A549 (cell line): ENCODE results near the gene GMCL1.

ENCODE experiments used
- BHLHE40 ChIP-seq: IDR thresholded peaks from 2 replicates; pipeline ENCODE4 v1.6.1; 2012; ENCODE audit warnings: low read depth, low read length, inconsistent platforms
- CHD2 ChIP-seq: fragments of 150-350 bp; IDR thresholded peaks from 2 replicates; pipeline ENCODE4 v1.6.1; 2014; ENCODE audit warnings: low read length; ENCODE audit not compliant: partially characterized antibody
- JUNB ChIP-seq: fragments of >200 bp; sonication (Bioruptor Twin); formaldehyde crosslinking; IDR thresholded peaks from 2 replicates; pipeline ENCODE4 v1.6.1; 2016
- NR3C1 ChIP-seq: fragments of >200 bp; sonication (Bioruptor Twin); formaldehyde crosslinking; IDR thresholded peaks from 3 replicates; pipeline ENCODE4 v1.6.1; 2017
- POLR2A ChIP-seq: IDR thresholded peaks from 2 replicates; pipeline ENCODE4 v1.6.1; 2012; ENCODE audit warnings: mild to moderate bottlenecking, low read length
- TF ChIP-seq, protein P1 (sequence below): fragments of >200 bp; sonication (Bioruptor Twin); formaldehyde crosslinking; IDR thresholded peaks from 3 replicates; pipeline ENCODE4 v1.5.1; 2016
- TF ChIP-seq, protein P2 (sequence below): IDR thresholded peaks from 2 replicates; pipeline ENCODE4 v1.6.1; 2012

DNA sequence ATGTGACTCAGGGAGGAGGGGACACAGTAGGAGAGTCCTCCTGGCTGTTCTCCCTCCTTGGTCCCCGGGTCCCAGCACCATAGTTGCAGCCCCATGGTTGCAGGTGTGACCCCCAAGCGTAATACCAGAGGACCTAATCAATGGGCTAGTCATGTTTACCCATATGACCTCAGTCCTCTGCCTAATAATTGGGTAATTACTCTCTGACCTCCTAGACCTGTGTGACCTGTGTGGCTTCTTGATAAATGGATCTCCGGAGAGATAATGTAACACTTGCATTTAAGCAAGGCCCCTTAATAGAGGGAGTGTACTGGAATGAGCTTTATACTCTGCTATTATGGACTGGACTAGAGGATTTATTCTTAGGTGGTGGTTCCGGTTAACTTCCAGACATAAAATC lies 32.2 kb upstream of the GMCL1 start:
- TF ChIP-seq, protein P1, sequence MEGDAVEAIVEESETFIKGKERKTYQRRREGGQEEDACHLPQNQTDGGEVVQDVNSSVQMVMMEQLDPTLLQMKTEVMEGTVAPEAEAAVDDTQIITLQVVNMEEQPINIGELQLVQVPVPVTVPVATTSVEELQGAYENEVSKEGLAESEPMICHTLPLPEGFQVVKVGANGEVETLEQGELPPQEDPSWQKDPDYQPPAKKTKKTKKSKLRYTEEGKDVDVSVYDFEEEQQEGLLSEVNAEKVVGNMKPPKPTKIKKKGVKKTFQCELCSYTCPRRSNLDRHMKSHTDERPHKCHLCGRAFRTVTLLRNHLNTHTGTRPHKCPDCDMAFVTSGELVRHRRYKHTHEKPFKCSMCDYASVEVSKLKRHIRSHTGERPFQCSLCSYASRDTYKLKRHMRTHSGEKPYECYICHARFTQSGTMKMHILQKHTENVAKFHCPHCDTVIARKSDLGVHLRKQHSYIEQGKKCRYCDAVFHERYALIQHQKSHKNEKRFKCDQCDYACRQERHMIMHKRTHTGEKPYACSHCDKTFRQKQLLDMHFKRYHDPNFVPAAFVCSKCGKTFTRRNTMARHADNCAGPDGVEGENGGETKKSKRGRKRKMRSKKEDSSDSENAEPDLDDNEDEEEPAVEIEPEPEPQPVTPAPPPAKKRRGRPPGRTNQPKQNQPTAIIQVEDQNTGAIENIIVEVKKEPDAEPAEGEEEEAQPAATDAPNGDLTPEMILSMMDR, result no peak
- TF ChIP-seq NR3C1 (no peak), POLR2A (no peak), CHD2 (no peak), JUNB (no peak), BHLHE40 (no peak)
- TF ChIP-seq, protein P2, sequence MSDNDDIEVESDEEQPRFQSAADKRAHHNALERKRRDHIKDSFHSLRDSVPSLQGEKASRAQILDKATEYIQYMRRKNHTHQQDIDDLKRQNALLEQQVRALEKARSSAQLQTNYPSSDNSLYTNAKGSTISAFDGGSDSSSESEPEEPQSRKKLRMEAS, result no peak
